GM12892 (cell line): Measurements from ENCODE around the gene CLEC3A.

Experiments used
- POLR2A ChIP-seq: IDR thresholded peaks from 2 replicates; pipeline ENCODE4 v1.6.1; 2011; ENCODE audit warnings: low read depth, low read length, control low read depth
- POLR2AphosphoS5 ChIP-seq: IDR thresholded peaks from 2 replicates; pipeline ENCODE4 v1.6.1; 2011; ENCODE audit warnings: low read depth, low read length, control low read depth
- TAF1 ChIP-seq: IDR thresholded peaks from 2 replicates; pipeline ENCODE4 v1.6.1; 2011; ENCODE audit warnings: low read depth, mild to moderate bottlenecking, control low read depth, low read length, borderline replicate concordance

- TF ChIP-seq POLR2A (no peak), POLR2AphosphoS5 (no peak), TAF1 (no peak)
Observed at GRCh38 chr16:78002915-78003538, 19.3 kb upstream of the CLEC3A start.
